ENCODE data around the gene IREB2.

The IREB2 gene

GRCh38 chr15:78406016-78406585 is 31.9 kb upstream of the IREB2 start:
- DNase-seq, result no peak

GRCh38 chr15:78407608-78408354 is 30.2 kb upstream of the IREB2 start:
- DNase-seq, result no peak

GRCh38 chr15:78408355-78408640 is 29.7 kb upstream of the IREB2 start:
- no peak for DNase-seq

- DNase-seq, result no peak
Observed at GRCh38 chr15:78408961-78409360, 29.1 kb upstream of the IREB2 start.

GRCh38 chr15:78411061-78411460 is 27.0 kb upstream of the IREB2 start:
- no peak for DNase-seq

- no peak for DNase-seq
Observed at GRCh38 chr15:78414621-78415250, 23.3 kb upstream of the IREB2 start.

- no peak for DNase-seq
Observed at GRCh38 chr15:78415284-78415683, 22.7 kb upstream of the IREB2 start.

- no peak for DNase-seq
Observed at GRCh38 chr15:78417754-78418630, 20.0 kb upstream of the IREB2 start.

- DNase-seq, result no peak
Observed at GRCh38 chr15:78418686-78419085, 19.3 kb upstream of the IREB2 start.

- no peak for DNase-seq
Observed at GRCh38 chr15:78419367-78419766, 18.6 kb upstream of the IREB2 start.

GRCh38 chr15:78420220-78420619 is 17.8 kb upstream of the IREB2 start:
- DNase-seq, result no peak

GRCh38 chr15:78420766-78421165 is 17.2 kb upstream of the IREB2 start:
- no peak for DNase-seq

GRCh38 chr15:78421238-78421965 is 16.6 kb upstream of the IREB2 start:
- DNase-seq, result peak; percentile 62

GRCh38 chr15:78422571-78423340 is 15.3 kb upstream of the IREB2 start:
- peak; percentile 68 for DNase-seq

- no peak for DNase-seq
Observed at GRCh38 chr15:78424673-78425072, 13.3 kb upstream of the IREB2 start.

GRCh38 chr15:78425643-78426042 is 12.4 kb upstream of the IREB2 start:
- no peak for DNase-seq

GRCh38 chr15:78426300-78426699 is 11.7 kb upstream of the IREB2 start:
- no peak for DNase-seq

GRCh38 chr15:78427953-78428352 is 10.1 kb upstream of the IREB2 start:
- DNase-seq, result no peak

- no peak for DNase-seq
Observed at GRCh38 chr15:78429477-78429876, 8.5 kb upstream of the IREB2 start.

GRCh38 chr15:78431955-78432354 is 6.1 kb upstream of the IREB2 start:
- DNase-seq, result no peak

GRCh38 chr15:78432664-78433063 is 5.4 kb upstream of the IREB2 start:
- DNase-seq, result no peak

GRCh38 chr15:78434134-78434533 is 3.9 kb upstream of the IREB2 start:
- no peak for DNase-seq

All from right hindlimb (tissue), 1 donor.